ENCODE measurements around the gene SRPX. TPM values are rescaled to one million over a fixed set of nuclear protein-coding genes. Genes with fewer than 3 reads are reported as not detected.

The SRPX gene
- polyA plus RNA-seq, 3 donors = 10.0 to 18.7 (median 16.6) TPM

- DNase-seq (ENCODE audit: extremely low read depth in 1 of 11, low read depth in 9 of 11, low spot score in 4 of 11) = no peak
These were observed 113.5 kb downstream of the SRPX start for GRCh38 chrX:38106991-38107655.

- no peak for DNase-seq (ENCODE audit: extremely low read depth in 1 of 11, low read depth in 9 of 11, low spot score in 4 of 11)
These were observed 115.4 kb downstream of the SRPX start for GRCh38 chrX:38105216-38105725.

- DNase-seq (ENCODE audit: extremely low read depth in 1 of 11, low read depth in 9 of 11, low spot score in 4 of 11) = no peak
These were observed 116.5 kb downstream of the SRPX start for GRCh38 chrX:38103857-38104812.

- DNase-seq (ENCODE audit: extremely low read depth in 1 of 11, low read depth in 9 of 11, low spot score in 4 of 11) = no peak
These were observed 117.8 kb downstream of the SRPX start for GRCh38 chrX:38102875-38103274.

GRCh38 chrX:38102240-38102639, 118.4 kb downstream of the SRPX start:
- DNase-seq (ENCODE audit: extremely low read depth in 1 of 11, low read depth in 9 of 11, low spot score in 4 of 11) = no peak

GRCh38 chrX:38099688-38100087, 121.0 kb downstream of the SRPX start:
- no peak for DNase-seq (ENCODE audit: extremely low read depth in 1 of 11, low read depth in 9 of 11, low spot score in 4 of 11)

Other genes with a start within 250 kb of the SRPX start
- gene SYTL5, start 214.3 kb downstream of the SRPX start, polyA plus RNA-seq (ENCODE audit: insufficient read length in 3 of 3) = 1 to 10 TPM; 1.9 to 3.2 (median 2.6) TPM
- 10 to 100 TPM; 12.6 to 21.6 (median 17.8) TPM for gene RPGR, start 106.6 kb upstream of the SRPX start, polyA plus RNA-seq (ENCODE audit: insufficient read length in 3 of 3)
- gene OTC, start 131.7 kb upstream of the SRPX start, polyA plus RNA-seq (ENCODE audit: insufficient read length in 3 of 3) = under 1 TPM in 1 of 3 donors, not detected in 2; 0.15 TPM

Measured in renal cortex interstitium (tissue), 11 donors.